GM23338 (cell line): ENCODE results near the gene BLOC1S5. TPM values are rescaled to one million over a fixed set of nuclear protein-coding genes. Genes with fewer than 3 reads are reported as not detected.

Experiments
- ATAC-seq: fragments of 200-7000 bp; cut with Tn5 transposase; 3 replicates; pipeline ENCODE4 v1.9.1; 2020
- DNase-seq: peaks from one replicate; pipeline ENCODE4 v3.0.0-alpha.2; 2015; ENCODE audit warnings: low spot score
- H2AFZ ChIP-seq: fragments of 200-600 bp; sonication (generic); 2 replicates; pipeline ENCODE4 v1.8.0; 2016; ENCODE audit warnings: antibody characterized with exemption, mild to moderate bottlenecking, moderate library complexity
- H3F3A ChIP-seq: fragments of 200-600 bp; sonication (generic); replicated peaks from 2 replicates; pipeline ENCODE4 v1.8.0; 2017; ENCODE audit warnings: antibody characterized with exemption, mixed run types, low read depth
- H3K27ac ChIP-seq: fragments of 200-600 bp; sonication (generic); 2 replicates; pipeline ENCODE4 v1.6.1; 2016; ENCODE audit warnings: low read depth
- H3K27me3 ChIP-seq: fragments of 200-600 bp; sonication (generic); 2 replicates; pipeline ENCODE4 v1.8.0; 2016; ENCODE audit warnings: mild to moderate bottlenecking, mixed run types, moderate library complexity; ENCODE audit not compliant: insufficient read depth
- H3K36me3 ChIP-seq: fragments of 200-600 bp; sonication (generic); 2 replicates; pipeline ENCODE4 v1.8.0; 2016; ENCODE audit warnings: mild to moderate bottlenecking; ENCODE audit not compliant: insufficient read depth
- H3K4me1 ChIP-seq: fragments of 200-600 bp; sonication (generic); 2 replicates; pipeline ENCODE4 v1.8.0; 2016; ENCODE audit warnings: mild to moderate bottlenecking, moderate library complexity; ENCODE audit not compliant: insufficient read depth
- H3K4me2 ChIP-seq: fragments of 200-600 bp; sonication (generic); 2 replicates; pipeline ENCODE4 v1.7.1; 2017; ENCODE audit warnings: mixed run types
- H3K4me3 ChIP-seq: fragments of 200-600 bp; sonication (generic); 2 replicates; pipeline ENCODE4 v1.6.1; 2016; ENCODE audit warnings: mixed run types
- H3K79me2 ChIP-seq: fragments of 200-600 bp; sonication (generic); replicated peaks from 2 replicates; pipeline ENCODE4 v1.8.0; 2017; ENCODE audit warnings: mild to moderate bottlenecking; ENCODE audit not compliant: insufficient read depth
- H3K9me2 ChIP-seq: fragments of 200-600 bp; sonication (generic); 2 replicates; pipeline ENCODE4 v1.8.0; 2017; ENCODE audit not compliant: insufficient read depth
- H4K20me1 ChIP-seq: fragments of 200-600 bp; sonication (generic); replicated peaks from 2 replicates; pipeline ENCODE4 v1.8.0; 2017; ENCODE audit warnings: mild to moderate bottlenecking; ENCODE audit not compliant: insufficient read depth
- H3K27ac Mint-ChIP-seq: 2 replicates; pipeline ENCODE4 v1.8.0; 2020; ENCODE audit warnings: inconsistent platforms, mild to moderate bottlenecking, moderate library complexity, mixed read lengths
- H3K27me3 Mint-ChIP-seq: 3 replicates; pipeline ENCODE4 v1.8.0; 2022; ENCODE audit warnings: low read depth, mild to moderate bottlenecking, moderate library complexity, mixed read lengths, inconsistent platforms; ENCODE audit not compliant: insufficient read depth, poor library complexity
- H3K36me3 Mint-ChIP-seq: 3 replicates; pipeline ENCODE4 v1.8.0; 2021; ENCODE audit warnings: low read depth, mild to moderate bottlenecking, inconsistent platforms, moderate library complexity, mixed read lengths
- H3K4me1 Mint-ChIP-seq: 3 replicates; pipeline ENCODE4 v1.8.0; 2020; ENCODE audit warnings: mild to moderate bottlenecking, inconsistent platforms, mixed read lengths
- H3K4me3 Mint-ChIP-seq: 3 replicates; pipeline ENCODE4 v1.8.0; 2021; ENCODE audit warnings: moderate library complexity, mild to moderate bottlenecking, inconsistent platforms, mixed read lengths
- H3K9me3 Mint-ChIP-seq: 3 replicates; pipeline ENCODE4 v1.8.0; 2020; ENCODE audit warnings: moderate library complexity, mild to moderate bottlenecking, inconsistent platforms, mixed read lengths
- CREB1 ChIP-seq: fragments of 250-450 bp; sonication (Bioruptor Pico); IDR thresholded peaks from 2 replicates; pipeline ENCODE4 v1.5.0; 2020; ENCODE audit warnings: low read depth, mild to moderate bottlenecking, moderate library complexity
- CTCF ChIP-seq, 2 experiments: fragments of 200-600 bp in 1 of 2; sonication (generic) in 1 of 2; conservative IDR thresholded peaks; 2 replicates each; pipeline versions ENCODE4 v1.5.1 to v1.6.1; 2016 to 2017; ENCODE audit warnings: antibody characterized with exemption in 2 of 2, low read depth in 2 of 2, mild to moderate bottlenecking in 2 of 2, moderate library complexity in 1 of 2
- NANOG ChIP-seq: IDR thresholded peaks from 2 replicates; pipeline ENCODE4 v1.6.1; 2016; ENCODE audit warnings: antibody characterized with exemption, borderline replicate concordance
- POLR2AphosphoS5 ChIP-seq: IDR thresholded peaks from 2 replicates; pipeline ENCODE4 v1.6.1; 2016; ENCODE audit warnings: antibody characterized with exemption, low read depth
- STAT1 ChIP-seq: IDR thresholded peaks from one replicate; pipeline ENCODE4 v1.6.1; 2016; ENCODE audit warnings: antibody characterized with exemption; ENCODE audit not compliant: unreplicated experiment
- ZNF114 ChIP-seq: fragments of 250-450 bp; sonication (Bioruptor Pico); IDR thresholded peaks from 2 replicates; pipeline ENCODE4 v1.5.0; 2020; ENCODE audit warnings: mild to moderate bottlenecking, moderate library complexity
- ZNF462 ChIP-seq: fragments of 250-450 bp; sonication (Bioruptor Pico); IDR thresholded peaks from 2 replicates; pipeline ENCODE4 v1.5.0; 2020; ENCODE audit warnings: mild to moderate bottlenecking, moderate library complexity
- polyA plus RNA-seq: library from polyadenylated mRNA; unstranded; fragments of >200 nt; fragmentation: Nextera tagmentation; extraction: Ambion mirVana; gene quantifications from 2 replicates; pipeline ENCODE4 v1.2.1, GENCODE V29; 2016
- total RNA-seq: library from RNA; depleted of rRNA; stranded (reverse); fragments of >200 nt; shearing (Covaris generic); gene quantifications from 2 replicates; pipeline ENCODE4 v1.2.3, GENCODE V29; 2014
- TF ChIP-seq, protein P1 (sequence below): IDR thresholded peaks from 2 replicates; pipeline ENCODE4 v1.6.1; 2016; ENCODE audit warnings: antibody characterized with exemption

The BLOC1S5 gene
- total and polyA plus RNA-seq, 2 experiments from 2014 or later, result 14.9 to 16.6 TPM

GRCh38 chr6:7976485-7977056 lies 87.6 kb downstream of the BLOC1S5 start:
- Histone ChIP-seq H3K79me2 (no peaks in the 10 kb centered on the region), H3K4me3 (no peak overlapping the region), H3K4me2 (no peak overlapping the region), H3K36me3 (no peaks in the 10 kb centered on the region), H3K4me1 (no peaks in the 10 kb centered on the region), H3K27me3 (no peaks in the 10 kb centered on the region), H3K27ac (no peak overlapping the region), H3F3A (no peaks in the 10 kb centered on the region), H2AFZ (no peak overlapping the region), H3K9me2 (no peaks in the 10 kb centered on the region), H4K20me1 (no peaks in the 10 kb centered on the region)
- DNase-seq, result no peak
- Mint-ChIP-seq H3K4me3 (no peak overlapping the region), H3K36me3 (no peaks in the 10 kb centered on the region), H3K27ac (no peak overlapping the region), H3K27me3 (no peaks in the 10 kb centered on the region), H3K9me3 (no peaks in the 10 kb centered on the region), H3K4me1 (no peaks in the 10 kb centered on the region)
- ATAC-seq, result no peak
- TF ChIP-seq CREB1, result no peak
- TF ChIP-seq STAT1, result no peak
- TF ChIP-seq POLR2AphosphoS5, result no peak
- TF ChIP-seq, protein P1, sequence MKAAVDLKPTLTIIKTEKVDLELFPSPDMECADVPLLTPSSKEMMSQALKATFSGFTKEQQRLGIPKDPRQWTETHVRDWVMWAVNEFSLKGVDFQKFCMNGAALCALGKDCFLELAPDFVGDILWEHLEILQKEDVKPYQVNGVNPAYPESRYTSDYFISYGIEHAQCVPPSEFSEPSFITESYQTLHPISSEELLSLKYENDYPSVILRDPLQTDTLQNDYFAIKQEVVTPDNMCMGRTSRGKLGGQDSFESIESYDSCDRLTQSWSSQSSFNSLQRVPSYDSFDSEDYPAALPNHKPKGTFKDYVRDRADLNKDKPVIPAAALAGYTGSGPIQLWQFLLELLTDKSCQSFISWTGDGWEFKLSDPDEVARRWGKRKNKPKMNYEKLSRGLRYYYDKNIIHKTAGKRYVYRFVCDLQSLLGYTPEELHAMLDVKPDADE, result no peak
- no peak for TF ChIP-seq ZNF114 (CRISPR knock-in tag)
- no peak for TF ChIP-seq NANOG
- no peak for TF ChIP-seq ZNF462 (CRISPR knock-in tag)
- TF ChIP-seq CTCF (conservative IDR thresholded peaks at IDR 0.05; ENCODE audit: low read depth in 2 of 2), result no peak
